GM19452 (cell line): ENCODE measurements around the gene IGHMBP2.
"Not testable (repeated sequence)": the region's sequence is repeated elsewhere in the genome, so short reads cannot be mapped to it uniquely, and the experiment has no call there.

Experiments
- ATAC-seq: cut with Tn5 transposase; IDR thresholded peaks from one replicate; pipeline ENCODE4 v1.9.1; 2021; ENCODE audit not compliant: unreplicated experiment

The IGHMBP2 gene

DNA sequence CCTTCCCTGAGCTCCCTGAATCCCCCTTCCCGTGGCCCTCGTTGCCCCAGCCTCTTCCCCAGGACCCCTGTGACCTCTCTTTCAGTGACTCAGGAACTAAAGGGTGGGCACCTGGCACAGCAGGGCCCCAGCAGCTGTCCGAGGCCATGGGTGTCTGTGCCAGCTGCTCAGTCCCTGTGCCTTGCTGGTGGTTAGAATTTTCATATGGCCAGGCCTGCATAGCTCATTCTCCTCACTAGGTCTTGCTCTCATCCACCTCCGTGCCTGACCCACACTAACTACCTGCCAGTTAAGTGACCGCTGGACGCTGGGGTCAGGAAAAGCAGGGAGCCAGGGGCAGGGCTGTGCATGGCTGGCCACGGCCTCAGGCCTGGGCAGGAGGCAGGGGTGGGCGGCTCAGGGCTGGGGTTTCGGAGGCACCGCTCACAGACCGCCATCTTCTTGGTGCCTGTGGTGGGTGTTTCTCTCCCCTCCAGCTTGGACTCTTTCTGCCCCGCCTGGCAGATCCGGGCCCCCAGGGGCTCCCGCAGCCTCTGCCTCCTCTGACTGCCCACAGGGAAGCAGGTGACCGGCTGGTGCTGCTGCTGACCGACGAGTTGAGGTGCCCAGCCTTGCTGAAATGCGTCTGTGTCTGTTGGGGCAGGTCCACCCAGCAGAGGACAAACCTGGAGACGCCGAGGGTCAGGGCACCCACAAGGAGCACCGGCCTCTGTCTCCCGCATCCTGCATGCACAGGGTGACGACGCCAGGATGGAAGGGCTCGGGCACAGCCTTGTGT lies 56.8 kb downstream of the IGHMBP2 start:
- no peak for ATAC-seq

DNA sequence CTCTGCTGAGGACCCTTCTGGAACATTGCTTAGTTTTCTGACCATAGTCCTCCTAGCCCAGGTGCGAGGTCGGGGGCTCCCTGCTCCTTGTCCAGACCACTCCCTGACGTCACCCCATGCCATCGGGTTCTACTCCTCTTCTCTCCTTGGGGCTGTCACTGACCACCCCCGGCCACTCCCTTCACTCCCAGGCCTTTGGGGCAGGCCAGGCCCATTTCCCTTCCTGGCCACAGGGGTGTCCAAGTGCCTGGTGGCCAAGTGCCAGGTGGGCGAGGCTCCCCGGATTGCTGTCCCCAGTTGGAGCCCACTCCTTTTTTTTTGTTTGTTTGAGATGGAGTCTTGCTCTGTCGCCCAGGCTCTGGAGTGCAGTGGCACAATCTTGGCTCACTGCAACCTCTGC lies 57.6 kb downstream of the IGHMBP2 start:
- no peak for ATAC-seq

DNA sequence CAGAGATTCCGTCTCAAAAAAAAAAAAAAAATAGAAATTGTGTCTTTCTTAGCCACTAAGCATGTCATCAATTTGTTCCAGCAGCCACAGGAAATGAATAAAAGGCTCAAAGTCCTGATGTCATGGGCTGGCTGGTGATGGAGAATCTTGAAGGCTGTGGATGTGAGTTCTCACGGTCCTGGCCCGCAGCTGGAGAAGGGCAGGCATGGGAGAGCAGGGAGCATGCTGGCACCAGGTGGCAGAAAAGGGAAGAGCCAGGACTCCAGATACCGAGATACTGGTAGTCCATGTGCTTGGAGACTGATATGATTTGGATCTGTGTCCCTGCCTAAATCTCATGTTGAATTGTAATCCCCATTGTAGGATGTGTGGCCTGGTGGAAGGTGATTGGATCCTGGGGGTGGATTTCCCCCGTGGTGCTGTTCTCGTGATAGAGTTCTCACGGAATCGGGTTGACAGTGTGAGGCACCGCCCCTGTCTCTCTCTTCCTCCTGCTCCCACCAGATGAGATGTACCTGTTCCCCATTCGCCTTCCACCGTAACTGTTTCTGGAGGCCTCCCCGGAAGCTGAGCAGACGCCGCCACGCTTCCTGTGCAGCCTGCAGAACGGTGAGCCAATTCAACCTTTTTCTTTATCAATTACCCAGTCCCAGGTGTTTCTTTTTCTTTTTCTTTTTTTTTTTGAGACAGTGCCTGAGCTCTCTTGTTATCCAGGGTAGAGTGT lies 59.0 kb downstream of the IGHMBP2 start:
- ATAC-seq: no peak

DNA sequence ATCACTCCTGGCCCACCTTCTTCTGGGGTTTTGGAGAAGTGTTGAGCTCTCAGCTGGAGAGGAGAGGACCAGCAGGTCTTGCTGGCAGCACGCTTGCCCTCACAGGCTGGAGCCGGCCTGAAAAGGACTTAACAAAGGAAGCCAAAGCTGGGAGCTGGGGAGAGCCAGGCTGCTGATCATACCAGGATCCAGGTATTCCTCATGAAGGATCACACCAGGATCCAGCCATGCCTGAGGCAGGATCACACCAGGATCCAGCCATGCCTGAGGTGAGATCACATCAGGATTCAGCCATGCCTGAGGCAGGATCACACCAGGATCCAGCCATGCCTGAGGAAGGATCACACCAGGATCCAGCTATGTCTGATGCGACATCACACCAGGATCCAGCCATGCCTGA lies 60.1 kb downstream of the IGHMBP2 start:
- no peak for ATAC-seq

DNA sequence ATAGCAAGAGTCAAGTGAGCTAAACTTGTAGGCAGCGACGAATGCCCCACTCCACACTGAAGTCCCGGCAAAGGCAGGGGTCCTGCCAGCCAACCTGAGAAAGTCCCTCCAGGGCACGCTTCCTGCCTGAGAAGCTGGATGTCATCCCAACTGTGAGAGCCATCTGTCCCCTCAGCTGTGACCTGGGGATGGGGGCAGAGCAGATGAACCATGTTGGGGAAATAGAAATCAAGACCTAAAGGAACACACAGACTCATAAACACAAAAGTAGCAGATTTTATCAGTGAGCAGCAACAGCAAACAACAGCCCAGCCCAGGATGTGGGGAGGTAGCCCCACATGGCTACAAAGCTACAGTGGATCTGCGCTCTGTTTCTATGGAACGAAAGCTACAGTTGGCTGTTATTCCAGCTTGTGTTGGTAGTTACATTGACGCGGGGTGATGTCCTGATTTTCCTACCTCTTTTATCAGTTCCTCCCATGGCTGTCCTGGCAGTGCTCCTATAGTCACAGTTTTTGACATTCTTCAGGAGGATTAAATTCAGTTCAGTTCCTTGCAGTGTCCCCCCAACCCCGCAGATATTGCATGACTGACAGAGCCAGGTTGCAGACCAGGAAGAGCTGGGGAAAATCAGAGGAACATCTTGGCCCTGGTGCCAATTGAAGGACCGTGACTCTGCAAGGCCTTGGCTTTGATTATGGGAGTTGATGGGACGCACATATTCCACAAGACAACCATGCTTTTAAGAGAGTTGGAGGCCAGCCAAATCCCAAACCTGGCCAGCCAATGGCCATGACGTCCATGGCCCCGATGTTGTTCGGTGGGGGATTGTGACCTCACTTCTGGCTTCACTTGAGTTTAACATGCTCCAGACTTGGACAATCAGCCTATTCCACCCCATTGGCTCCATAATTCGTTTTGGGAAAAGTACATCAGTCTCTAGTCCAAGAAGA lies 62.5 kb downstream of the IGHMBP2 start:
- no peak for ATAC-seq

DNA sequence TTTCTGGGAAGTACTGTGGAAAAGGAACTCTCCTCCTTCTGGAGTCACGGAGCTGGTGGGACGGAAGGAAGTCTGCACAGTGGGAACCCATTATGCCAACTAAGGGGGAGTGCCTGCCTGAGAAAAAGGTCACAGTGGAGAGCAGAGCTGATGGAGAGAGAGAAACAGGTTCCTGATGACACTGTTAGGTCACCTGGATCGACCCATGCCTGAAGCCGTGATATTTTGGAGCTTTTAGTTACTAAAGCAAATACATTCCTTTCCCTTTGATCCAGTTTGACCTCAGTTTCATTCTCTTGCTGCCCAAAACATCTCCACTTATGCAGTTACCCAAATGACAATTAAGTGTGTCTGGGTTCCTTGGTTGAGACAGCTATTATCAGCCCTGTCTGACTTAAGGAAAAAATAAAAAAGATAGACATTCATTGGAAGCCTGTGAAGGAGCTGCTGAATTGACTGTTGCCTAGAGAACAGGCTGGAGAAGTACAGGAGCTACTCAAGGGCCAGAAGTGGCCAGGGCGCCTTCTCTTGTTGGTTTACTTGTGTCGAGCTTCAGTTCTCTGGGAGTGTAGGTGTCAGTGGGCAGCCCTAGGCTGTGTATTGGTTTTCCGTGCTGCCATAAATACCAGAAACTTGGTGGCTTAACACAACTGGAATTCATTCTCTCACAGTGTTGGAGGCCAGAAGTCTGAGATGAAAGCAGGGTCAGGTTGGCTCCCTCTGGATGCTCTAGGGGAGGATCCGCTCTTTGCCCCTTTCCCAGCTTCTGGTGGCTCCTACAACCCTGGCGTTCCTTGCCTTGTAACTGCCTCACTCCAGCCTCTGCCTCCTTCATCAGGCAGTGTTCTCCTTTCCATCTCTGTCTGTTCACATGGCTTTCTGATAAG lies 63.4 kb downstream of the IGHMBP2 start:
- no peak for ATAC-seq

DNA sequence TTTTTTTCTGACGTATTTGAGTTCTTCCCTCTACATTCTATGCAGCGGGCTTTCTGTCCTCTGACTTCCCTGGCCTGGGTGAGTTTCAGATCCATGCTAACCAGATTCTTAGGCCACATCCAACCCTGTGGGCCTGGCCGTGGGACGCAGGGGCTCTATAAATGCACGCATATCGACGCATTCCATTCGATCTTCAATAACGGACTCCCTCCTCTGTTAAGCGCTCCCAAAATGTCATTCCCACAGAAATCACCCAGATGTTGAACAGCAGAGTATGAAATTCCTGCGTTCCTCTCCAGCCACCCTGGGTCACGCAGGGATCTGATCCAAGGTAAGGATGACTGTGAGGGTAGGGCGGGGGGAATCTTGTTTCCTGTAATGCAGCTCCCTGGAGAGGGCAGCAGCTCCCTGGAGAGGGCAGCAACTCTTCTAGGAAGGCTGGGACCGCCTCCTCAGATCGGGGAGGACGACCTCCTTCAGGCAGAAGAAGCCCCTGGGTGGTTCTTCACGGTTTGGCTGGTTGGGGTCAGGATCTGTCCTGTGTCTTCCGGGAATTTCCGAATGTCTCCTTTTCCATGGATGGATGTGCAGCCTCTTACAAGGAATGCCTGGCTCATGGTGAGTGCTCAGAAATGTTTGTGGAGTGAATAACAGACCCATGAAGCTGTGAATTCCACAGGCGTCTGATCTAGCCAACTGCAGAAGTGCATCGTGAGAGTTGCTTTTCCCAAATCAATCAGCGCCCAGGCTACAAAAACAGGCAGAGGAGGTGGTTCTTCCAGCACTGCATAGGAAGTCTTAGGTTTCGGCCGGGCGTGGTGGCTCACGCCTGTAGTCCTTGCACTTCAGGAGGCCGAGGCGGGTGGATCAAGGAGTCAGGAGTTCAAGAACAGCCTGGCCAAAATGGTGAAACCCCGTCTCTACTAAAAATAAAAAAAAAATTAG lies 64.9 kb downstream of the IGHMBP2 start:
- ATAC-seq: no peak

DNA sequence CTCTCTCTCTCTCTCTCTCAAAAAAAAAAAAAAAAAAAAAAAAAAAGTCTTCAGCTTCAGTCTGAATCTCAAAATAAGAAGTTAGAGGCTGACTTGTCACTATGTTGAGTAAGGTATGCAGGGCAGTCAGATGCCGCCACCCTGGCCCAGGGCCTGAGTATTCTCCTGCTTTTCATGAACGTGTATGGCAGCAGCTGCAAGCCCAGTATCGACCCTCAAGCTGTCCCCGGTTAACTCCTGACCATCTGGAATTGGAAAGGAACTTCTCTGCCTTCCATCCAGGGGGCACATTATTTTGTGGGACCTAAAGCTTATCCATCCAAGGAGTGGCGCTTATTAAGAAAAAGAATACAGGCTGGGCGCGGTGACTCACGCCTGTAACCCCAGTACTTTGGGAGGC lies 65.7 kb downstream of the IGHMBP2 start:
- ATAC-seq: no peak

DNA sequence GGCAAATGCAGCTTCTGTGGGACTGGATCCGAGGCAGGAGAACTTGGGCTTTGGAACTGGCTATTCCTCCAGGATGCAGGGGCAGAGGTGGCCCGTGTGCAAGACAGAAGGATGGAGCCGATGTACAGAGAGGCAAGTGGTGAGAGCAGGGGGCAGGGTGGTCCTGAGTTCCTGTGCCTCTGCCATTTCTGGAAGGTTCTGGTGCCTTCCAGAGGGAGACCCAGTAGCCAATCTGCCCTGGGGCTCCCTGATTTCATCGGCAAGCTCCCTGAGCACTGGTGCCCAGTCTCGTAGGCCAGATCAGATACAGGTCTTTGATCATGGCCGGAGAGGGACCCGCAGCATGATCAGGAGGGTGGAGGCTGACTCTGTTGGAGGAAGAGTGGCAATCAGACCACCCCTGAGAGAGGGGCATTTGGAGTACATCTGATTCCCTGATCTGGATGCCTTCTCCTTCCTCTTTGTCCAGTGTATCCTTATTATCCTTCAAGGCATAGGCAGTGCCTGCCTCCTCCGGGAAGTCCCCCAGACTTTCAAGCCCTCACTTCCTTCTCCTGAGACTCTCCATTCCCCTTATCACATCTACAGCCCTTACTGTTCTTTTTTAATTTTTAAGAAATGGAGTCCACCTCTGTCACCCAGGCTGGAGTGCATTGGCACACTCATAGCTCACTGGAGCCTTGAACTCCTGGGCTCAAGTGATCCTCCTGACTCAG lies 67.4 kb downstream of the IGHMBP2 start:
- ATAC-seq: no peak

DNA sequence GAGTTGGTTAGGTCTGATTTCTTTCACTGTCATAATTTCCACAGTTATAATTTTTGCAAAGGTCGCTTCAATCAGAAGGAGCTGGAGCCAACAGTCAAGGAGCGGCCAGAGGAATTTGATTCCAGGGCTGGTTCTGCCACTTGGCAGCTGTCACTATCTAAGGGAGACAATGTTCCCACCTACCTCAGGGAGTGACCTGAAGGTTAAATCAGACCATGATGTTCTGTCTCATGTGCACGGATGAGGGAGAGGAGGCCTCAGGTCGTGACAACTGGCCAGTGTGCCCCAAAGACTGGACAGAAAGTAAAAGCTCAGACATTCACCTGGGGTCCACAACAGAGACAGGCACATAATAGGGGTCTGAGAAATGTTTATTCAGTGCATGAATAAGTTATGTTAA lies 69.5 kb downstream of the IGHMBP2 start:
- no peak for ATAC-seq

DNA sequence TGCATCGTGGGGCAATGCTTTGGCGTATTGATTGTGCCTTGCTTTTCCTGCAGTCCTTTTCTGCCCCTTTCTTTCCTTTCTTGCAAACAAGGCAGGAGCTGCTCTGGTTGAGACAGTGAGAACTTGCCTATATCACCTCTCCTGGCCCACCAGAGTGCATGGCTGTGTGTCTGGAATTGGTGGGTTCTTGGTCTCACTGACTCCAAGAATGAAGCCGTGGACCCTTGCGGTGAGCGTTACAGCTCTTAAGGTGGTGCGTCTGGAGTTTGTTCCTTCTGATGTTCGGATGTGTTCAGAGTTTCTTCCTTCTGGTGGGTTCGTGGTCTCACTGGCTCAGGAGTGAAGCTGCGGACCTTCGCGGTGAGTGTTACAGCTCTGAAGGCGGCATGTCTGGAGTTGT lies 70.0 kb downstream of the IGHMBP2 start:
- not testable (repeated sequence) for ATAC-seq

DNA sequence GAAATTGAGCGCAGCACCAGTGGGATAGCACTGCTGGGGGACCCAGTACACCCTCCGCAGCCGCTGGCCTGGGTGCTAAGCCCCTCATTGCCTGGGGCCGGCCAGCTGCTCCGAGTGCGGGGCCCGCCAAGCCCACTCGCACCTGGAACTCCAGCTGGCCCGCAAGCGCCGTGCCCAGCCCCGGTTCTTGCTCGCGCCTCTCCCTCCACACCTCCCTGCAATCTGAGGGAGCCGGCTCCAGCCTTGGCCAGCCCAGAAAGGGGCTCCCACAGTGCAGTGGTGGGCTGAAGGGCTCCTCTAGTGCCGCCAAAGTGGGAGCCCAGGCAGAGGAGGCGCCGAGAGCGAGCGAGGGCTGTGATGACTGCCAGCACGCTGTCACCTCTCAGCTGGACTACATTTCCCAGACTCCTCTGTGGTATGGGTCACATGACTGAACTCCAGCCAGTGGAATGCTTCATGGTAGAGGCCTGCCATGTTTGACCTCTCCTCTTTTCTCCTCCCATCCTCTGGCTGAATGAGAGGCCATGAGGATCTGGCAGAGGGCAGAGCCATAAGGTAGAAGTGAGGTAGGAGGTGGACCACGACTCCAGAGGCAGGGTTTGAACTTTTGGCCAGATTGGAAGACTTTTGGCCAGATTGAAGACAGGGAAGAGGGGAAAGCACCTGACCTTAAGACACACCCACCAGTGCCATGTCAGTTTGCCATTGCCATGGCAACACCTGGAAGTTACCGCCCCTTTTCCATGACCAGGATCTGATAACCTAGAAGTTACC lies 70.9 kb downstream of the IGHMBP2 start:
- ATAC-seq: no peak

DNA sequence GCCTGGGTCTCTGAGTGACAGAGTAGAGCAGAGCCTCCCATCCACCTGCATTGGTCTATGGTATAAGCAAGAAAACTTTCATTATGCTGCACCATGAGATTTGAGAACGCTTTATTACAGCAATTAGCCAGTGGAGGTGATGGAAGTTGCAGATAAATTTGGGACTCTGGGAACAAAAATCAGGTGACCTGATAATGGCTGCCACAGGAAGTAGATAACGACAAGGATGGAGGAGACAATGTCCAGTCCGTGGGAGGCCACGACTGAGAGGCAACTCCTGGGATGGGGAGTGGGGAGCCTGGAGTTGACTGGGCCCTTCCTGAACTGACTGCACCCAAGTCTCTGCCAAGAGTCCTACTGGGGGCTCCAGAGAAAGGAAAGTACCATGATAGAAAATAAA lies 72.4 kb downstream of the IGHMBP2 start:
- ATAC-seq: no peak

DNA sequence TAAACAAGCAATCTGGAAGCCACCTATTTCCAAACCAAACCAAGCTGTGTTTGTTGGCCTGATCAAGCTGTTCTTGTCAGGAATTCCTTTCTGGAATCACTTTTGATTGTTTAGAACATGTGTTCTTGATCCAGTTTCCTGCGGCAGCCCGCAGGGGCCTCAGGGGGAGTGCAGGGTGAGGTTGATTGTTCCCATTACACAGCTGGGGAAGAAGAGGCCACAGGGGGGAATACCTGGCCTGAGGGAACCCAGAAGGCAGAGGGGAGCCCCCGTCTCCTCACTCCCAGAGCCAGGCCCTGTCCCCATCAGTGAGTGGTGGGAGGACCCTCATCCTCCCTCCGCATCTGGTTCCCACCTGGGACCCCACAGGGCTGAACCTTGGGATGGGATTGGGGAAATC lies 72.9 kb downstream of the IGHMBP2 start:
- ATAC-seq: no peak

DNA sequence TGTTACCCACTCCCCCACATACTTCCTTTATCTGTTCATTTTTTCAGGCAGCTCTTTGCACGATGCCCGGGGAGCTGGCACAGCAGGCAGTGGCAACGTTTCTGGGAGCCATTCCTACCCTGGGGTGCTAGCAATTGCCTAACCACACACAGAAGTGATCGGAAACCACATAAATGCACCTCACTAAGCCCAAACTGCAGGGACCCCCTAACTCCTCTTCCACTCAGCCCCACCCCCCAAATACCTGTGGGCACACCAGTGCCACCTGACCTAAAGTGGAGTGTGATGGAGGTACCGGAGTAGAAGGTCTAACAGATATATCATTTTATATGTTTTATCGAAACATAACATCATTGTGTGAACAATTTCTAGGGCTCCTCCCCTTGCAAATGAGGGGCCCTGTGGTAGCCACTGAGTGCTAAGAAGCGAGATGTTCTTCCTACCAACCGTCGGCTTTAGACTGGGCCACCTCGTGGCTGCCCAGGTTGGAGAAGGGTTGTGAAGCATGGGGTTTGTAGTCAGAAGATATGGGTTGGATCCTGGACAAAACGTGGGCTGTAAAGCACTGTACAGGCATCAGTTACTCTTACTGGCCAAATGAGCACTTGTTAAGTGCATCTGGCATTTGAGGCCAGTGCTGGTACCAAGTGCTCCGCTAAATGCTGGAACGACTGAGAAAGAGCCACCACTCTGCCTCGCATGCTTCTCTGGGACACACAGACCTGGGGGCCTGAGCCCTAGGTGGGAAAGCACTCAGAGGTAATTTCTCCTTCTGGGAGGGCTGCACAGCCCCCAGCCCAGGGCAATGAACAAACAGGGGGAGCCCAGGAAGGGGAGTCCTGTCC lies 74.3 kb downstream of the IGHMBP2 start:
- ATAC-seq: no peak

DNA sequence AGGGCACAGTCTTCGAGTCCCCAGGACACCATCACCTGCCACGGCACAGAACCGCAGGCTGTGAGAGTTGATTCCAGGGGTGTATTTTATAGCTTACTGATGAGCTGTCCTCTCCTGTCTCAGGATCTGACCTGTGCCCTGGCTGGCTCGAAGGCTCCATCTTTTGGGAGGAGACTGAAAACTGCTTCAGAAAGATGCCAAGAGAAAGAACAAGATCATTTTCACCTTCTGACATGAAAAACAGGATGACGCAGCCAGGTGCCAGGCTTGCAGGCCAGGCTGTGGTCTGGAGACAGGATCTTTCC lies 74.9 kb downstream of the IGHMBP2 start:
- no peak for ATAC-seq

DNA sequence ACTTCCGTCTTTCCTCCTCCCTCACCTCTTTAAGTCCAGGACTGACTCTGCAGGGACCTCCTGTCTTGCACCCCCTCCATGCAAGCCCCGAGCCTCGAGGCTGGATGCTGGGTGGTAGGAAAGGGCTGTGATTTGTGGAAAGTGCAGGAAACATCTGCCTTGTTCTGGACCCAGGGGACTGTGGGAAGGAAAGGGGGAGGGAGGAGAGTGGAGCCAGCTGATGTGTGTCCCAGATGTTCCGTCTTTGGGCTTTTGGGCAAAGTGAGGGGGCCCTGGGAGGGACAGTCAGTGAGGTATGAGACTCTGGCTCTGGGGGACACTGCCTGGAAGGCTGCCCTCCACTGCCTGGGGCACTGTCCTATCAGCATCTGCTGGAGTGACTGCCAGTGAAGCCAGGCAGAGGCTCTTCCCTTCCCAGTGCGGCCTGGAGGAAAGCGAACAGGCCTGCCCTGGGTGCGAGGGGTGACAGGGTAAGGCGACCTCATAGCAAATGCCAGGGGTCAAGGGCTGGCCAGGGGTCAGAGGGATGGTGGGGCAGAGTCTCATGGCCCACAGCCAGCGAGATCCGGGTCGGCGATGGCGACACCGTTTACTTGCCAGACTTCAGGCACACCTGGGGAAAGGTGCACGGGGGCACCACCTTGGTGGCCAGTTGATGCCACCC lies 75.4 kb downstream of the IGHMBP2 start:
- no peak for ATAC-seq
